ENCODE measurements around the gene MUC6.
"Not testable (repeated sequence)": the region's sequence is repeated elsewhere in the genome, so short reads cannot be mapped to it uniquely, and the experiment has no call there.

MUC6 gene

GRCh38 chr11:1023811-1024596 is 12.5 kb downstream of the MUC6 start:
- no peak for DNase-seq (ENCODE audit: low read depth, low spot score)

GRCh38 chr11:1022908-1023810 is 13.4 kb downstream of the MUC6 start:
- no peak for DNase-seq (ENCODE audit: low read depth, low spot score)

- no peak for DNase-seq (ENCODE audit: low read depth, low spot score)
Measured at GRCh38 chr11:1022411-1022810, 14.1 kb downstream of the MUC6 start.

- DNase-seq (ENCODE audit: low read depth, low spot score): no peak
Measured at GRCh38 chr11:1020211-1020905, 16.2 kb downstream of the MUC6 start.

- DNase-seq (ENCODE audit: low read depth, low spot score): no peak
Measured at GRCh38 chr11:1019321-1019910, 17.1 kb downstream of the MUC6 start.

GRCh38 chr11:1018091-1018490 is 18.4 kb downstream of the MUC6 start:
- DNase-seq (ENCODE audit: low read depth, low spot score): no peak

GRCh38 chr11:1017269-1018005 is 19.1 kb downstream of the MUC6 start:
- DNase-seq (ENCODE audit: low read depth, low spot score): no peak

GRCh38 chr11:1016610-1017126 is 19.9 kb downstream of the MUC6 start:
- not testable (repeated sequence) for DNase-seq (ENCODE audit: low read depth, low spot score)

- no peak for DNase-seq (ENCODE audit: low read depth, low spot score)
Measured at GRCh38 chr11:1015826-1016545, 20.5 kb downstream of the MUC6 start.

- DNase-seq (ENCODE audit: low read depth, low spot score): no peak
Measured at GRCh38 chr11:1015064-1015463, 21.5 kb downstream of the MUC6 start.

- no peak for DNase-seq (ENCODE audit: low read depth, low spot score)
Measured at GRCh38 chr11:1014276-1014675, 22.2 kb downstream of the MUC6 start.

GRCh38 chr11:1013631-1013935 is 22.9 kb downstream of the MUC6 start:
- DNase-seq (ENCODE audit: low read depth, low spot score): no peak

- DNase-seq (ENCODE audit: low read depth, low spot score): no peak
Measured at GRCh38 chr11:1012740-1013630, 23.5 kb downstream of the MUC6 start.

- DNase-seq (ENCODE audit: low read depth, low spot score): no peak
Measured at GRCh38 chr11:1012291-1012690, 24.2 kb downstream of the MUC6 start.

- DNase-seq (ENCODE audit: low read depth, low spot score): no peak
Measured at GRCh38 chr11:1011320-1011698, 25.2 kb downstream of the MUC6 start.

- no peak for DNase-seq (ENCODE audit: low read depth, low spot score)
Measured at GRCh38 chr11:1010551-1011319, 25.8 kb downstream of the MUC6 start.

GRCh38 chr11:1009991-1010390 is 26.5 kb downstream of the MUC6 start:
- DNase-seq (ENCODE audit: low read depth, low spot score): no peak

- DNase-seq (ENCODE audit: low read depth, low spot score): no peak
Measured at GRCh38 chr11:1009371-1009770, 27.1 kb downstream of the MUC6 start.

- no peak for DNase-seq (ENCODE audit: low read depth, low spot score)
Measured at GRCh38 chr11:1008803-1009145, 27.7 kb downstream of the MUC6 start.
